ENCODE data around the gene NUAK1.

DNA sequence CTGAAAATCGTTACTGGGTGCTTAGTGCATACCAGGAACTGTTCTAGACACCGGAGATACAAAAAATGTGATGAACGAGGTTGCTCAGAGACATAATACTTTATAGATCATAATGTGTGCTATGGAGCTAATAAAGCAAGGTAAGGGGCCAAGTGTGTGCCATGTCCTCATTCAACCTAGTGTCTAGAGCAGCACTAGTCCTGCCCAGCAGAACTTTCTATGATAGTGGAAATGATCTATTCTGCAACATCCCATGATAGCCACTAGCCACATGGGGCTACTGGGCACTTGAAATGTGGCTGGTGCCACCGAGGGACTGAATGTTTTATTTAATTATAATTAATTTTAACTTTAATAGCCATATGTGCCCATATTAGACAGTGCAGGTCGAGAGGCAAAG lies 15.6 kb downstream of the NUAK1 start:
- TF ChIP-seq, protein P1, sequence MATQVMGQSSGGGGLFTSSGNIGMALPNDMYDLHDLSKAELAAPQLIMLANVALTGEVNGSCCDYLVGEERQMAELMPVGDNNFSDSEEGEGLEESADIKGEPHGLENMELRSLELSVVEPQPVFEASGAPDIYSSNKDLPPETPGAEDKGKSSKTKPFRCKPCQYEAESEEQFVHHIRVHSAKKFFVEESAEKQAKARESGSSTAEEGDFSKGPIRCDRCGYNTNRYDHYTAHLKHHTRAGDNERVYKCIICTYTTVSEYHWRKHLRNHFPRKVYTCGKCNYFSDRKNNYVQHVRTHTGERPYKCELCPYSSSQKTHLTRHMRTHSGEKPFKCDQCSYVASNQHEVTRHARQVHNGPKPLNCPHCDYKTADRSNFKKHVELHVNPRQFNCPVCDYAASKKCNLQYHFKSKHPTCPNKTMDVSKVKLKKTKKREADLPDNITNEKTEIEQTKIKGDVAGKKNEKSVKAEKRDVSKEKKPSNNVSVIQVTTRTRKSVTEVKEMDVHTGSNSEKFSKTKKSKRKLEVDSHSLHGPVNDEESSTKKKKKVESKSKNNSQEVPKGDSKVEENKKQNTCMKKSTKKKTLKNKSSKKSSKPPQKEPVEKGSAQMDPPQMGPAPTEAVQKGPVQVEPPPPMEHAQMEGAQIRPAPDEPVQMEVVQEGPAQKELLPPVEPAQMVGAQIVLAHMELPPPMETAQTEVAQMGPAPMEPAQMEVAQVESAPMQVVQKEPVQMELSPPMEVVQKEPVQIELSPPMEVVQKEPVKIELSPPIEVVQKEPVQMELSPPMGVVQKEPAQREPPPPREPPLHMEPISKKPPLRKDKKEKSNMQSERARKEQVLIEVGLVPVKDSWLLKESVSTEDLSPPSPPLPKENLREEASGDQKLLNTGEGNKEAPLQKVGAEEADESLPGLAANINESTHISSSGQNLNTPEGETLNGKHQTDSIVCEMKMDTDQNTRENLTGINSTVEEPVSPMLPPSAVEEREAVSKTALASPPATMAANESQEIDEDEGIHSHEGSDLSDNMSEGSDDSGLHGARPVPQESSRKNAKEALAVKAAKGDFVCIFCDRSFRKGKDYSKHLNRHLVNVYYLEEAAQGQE (IDR thresholded peaks at IDR 0.05; ENCODE audit: insufficient read depth in 1 of 2, low read depth in 2 of 2, low read length in 1 of 2): no peak
- TF ChIP-seq, protein P2, sequence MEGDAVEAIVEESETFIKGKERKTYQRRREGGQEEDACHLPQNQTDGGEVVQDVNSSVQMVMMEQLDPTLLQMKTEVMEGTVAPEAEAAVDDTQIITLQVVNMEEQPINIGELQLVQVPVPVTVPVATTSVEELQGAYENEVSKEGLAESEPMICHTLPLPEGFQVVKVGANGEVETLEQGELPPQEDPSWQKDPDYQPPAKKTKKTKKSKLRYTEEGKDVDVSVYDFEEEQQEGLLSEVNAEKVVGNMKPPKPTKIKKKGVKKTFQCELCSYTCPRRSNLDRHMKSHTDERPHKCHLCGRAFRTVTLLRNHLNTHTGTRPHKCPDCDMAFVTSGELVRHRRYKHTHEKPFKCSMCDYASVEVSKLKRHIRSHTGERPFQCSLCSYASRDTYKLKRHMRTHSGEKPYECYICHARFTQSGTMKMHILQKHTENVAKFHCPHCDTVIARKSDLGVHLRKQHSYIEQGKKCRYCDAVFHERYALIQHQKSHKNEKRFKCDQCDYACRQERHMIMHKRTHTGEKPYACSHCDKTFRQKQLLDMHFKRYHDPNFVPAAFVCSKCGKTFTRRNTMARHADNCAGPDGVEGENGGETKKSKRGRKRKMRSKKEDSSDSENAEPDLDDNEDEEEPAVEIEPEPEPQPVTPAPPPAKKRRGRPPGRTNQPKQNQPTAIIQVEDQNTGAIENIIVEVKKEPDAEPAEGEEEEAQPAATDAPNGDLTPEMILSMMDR (IDR thresholded peaks at IDR 0.05): no peak
